HG03064 (cell line): ENCODE measurements around the gene SYT15.

ENCODE experiments used
- ATAC-seq: cut with Tn5 transposase; IDR thresholded peaks from one replicate; pipeline ENCODE4 v1.9.1; 2021; ENCODE audit warnings: low read depth; ENCODE audit not compliant: unreplicated experiment

Gene SYT15

DNA sequence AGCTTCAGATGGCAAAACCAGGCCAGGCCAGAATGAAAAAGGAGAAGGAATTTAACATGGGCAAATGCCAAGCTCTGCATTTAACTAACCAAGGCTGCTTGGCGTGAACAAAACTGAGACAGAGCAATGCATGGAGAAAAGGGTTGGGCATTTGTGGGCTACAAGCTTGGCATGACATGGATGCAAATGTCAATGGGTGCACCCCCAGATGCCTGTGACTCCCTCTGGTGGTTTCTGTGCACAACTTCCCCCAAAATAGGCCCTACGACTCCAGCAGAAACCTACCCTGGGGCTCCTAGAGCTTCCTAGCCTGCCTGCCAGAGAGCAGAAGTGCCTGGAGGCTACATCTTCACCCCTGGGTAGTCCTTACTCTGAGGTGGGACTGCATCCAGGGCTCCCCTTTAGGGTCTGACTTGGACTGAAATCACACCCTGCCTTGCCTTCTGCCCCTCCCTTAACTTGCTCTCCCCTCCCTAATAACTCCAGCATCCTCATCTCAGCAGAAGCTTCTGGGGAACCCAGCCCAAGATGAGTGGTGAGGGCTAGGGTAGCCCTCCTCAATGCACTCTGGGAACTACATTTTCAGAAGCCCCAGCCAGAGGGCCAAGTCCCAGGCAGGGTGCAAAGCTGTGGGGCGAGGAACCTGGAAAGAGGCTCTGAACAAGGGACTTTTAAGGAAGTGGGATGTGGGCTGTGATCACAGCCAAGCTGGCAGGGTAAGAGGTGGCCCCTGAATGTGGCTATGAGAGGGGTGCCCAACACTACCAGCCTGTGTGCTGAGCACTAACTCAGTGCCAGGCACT, 33.7 kb upstream of the SYT15 start:
- no peak for ATAC-seq

DNA sequence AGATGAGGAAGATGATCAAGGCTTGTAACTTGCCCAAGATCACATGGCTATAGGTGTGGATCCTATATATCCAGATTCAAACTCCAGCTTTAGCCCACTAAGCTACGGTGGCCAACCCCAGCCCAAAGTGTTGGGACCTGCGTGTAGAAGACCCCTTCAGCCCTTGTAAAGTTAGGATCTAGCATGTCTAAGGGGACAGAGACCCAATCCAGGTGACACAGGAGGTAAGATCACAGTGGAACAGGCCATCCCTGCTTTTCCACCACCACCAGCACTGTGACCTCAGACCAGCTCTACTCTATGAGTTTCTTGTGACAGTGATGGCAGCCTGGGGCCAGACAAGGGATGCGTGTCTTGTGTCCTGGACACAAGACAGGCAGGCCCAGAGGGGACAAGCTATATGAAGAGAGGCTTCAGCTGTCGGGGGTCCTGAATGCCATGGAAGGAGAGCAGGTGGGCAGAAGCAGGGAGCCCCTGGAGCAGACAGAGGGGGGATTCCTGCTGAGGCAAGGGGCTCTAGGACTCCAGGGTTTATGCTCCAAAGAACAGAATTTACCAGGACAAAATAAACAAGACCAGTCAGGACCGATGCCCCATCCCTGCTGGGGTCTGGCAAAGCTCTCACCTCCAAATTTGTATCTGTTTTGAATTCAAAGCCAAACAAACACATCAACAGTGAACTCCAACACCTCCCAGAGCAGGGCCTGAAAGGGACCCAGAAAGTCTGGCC, 32.9 kb upstream of the SYT15 start:
- no peak for ATAC-seq

DNA sequence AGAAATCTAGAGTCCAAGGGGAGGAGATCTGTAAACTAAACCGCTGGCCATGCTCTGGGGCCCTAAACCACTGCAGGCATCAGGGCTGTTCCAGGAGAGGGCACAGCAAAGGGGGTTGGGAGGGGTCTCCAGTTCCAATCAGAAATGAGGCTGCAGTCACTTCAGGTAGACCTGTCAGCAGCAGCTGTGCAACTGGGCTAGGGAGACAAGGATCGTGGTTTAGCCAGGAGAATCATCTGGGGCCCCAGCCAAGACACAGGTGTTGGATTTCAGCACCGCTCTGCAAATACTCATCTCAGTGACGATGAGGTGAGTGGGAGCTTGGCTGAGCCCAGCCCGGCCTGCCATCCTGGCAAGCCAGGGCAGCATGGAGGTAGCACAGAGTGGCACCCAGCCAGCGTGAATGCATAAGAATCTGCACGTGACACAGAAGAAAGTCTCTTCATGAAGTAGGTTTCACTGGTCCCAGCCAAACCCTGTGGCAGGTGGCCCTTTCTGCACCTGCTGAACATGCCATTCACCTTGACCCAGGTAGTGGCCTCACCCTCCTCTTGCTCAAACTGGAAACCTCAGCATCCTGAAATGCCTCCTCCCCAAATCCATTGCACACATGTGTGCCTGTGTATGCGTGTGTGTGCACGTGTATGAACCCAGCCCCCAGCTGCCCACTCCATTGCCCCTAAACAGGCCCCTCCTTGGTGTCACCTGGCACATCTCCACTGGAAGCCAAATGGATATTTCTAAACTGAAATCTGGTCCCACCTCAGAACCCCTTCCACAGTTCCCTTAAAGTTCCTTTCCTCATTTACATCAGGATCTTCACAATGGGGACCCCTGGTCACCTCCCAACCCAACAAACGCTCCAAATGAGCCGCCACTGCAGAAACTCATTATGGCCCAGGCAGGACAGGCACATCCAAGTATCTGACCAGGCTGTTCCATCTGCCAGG, 32.1 kb upstream of the SYT15 start:
- no peak for ATAC-seq

DNA sequence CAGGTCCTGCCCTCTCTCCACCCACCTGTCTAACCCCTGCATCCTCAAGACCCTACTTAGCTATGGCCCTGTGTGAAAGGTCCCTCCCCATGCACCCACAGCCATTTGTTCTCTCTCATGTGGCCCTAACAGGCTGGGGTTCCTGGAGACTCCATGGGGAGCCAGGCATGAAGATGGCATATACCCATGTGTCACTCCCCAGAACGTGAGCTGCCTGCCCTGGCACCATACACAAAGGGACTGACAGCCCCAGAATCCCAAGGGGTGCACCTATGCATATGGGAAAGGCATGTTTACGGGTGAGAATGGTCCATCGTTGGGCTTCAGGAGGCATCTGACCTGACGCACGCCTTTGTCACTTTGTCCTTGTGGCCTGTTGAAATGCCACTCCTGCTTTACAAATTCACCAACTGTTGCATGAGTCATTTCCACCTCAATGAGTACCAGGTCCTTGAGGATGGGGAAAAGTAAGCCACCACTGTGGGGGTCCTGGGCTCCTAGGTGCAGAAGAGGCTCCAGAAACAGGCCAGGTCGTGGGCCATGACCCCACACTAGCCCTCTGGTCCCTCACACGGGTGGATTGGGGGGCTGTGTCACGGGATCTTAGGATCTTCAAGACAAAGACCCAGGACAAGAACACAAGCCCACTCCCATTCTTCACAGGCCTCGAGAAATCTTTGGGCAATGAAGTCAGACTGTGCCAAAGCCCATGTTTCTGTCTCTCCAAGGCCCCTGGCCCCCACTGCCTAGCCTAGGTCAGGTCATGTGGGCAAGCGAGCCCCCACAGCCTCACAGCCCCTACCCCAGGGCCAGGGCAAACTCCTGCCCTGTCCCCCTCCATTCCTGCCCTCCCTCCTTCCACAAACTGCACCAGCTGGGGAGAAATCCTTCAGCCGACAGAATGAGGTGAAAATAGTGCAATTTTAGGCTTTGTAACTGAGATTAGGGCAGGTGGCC, 31.1 kb upstream of the SYT15 start:
- ATAC-seq: no peak

DNA sequence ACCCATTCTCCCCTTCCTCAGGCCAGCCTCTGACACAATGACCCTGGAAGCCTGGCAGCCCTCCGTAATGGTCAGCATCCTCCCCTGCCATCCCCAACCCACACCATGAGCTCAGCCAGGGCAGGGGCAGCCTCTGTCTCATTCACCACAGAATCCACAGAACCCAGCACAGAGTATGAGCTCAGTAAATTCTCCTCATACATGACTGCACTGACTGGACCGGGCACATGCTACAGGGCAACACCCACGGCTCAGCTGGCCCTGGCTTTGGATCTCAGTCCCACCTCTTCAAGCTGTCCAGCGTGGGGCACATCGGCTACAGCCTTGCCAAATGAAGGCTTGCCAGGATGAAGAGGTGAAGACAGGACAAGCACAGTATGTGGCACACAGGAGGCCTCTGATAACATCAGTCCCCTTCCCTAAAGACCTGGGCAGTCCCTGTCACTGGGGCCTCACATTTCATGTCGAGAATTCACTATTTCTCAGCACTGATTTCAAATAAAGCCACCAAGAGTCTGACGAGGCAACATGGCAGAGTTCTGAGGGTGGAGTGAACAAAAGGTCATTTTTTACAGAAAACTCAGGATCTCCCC, 30.3 kb upstream of the SYT15 start:
- no peak for ATAC-seq

DNA sequence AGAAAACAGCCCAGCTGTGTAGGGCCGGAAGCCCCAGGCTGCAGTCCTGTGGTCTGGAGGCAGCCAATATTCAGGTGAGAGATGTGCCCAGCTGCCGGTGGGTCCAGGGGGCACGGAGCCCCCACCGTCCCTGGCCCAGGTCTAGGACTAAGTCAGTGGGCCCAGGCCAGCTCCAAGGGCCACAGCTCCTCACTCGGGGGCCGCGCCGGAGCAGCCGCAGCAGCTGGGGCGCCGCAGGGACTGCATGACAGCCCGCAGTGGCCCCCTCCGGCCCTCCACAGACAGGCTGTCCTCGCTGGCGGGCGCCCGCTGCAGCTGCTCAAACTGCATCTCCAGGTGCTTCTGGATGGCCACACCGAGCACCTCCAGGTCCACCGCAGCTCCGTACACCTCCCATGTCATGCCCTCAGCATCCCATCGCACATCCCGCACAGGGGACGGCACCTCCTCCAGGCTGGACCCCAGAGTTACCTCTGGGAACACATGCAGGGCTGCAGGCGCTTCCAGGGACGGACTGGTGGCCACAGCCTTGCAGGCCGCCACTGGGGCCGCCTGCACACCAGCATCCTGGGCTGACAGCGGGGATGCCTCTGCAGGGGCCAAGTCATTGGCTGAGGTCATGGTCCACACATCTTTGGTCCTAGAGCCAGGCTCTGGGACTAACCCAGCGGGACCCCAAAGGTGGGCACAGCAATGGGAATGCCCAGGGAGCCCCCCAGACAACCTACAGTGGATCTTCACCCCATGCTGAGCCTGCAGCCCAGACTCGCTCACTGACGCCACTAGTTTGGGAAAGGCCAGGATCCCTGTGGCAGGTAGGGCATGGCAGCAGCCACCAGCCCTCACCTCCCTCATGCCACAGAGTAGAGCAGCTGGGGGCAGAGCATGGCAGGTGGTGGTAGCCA, 29.5 kb upstream of the SYT15 start:
- ATAC-seq: no peak

DNA sequence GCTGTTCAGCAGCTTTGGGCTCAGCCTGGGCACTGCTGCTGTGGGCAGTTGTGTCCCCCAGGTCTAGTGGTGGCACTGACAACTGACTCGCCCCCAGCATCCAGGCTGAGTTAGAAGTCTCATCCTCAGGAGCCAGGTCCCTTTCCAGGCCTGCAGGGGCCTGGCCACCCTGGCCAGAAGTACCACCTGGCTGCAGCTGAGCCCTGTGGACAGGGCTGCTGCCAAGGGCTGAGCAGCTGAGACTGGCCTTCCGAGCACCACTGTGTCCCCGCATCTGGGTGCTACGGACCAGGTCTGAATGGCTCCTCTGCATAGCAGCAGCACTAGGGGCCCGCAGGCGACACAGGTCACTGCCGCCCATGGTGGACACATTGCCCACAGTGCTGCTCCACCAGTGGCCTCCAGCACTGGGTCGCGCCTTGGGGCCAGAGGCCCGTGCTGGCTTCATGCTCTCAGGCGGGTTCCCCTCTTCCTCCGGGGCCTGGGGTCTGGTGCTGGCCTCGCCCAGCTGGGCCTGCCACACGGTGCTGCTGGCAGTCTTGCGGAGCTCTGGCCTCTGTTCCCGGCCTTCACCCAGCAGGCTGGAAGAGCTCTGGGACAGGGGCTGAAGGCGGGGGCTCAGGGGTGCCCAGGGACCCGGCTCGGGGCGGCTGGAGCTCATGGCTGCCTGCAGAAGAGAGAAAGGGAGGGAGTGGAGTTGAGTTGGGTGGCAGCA, 28.7 kb upstream of the SYT15 start:
- no peak for ATAC-seq

DNA sequence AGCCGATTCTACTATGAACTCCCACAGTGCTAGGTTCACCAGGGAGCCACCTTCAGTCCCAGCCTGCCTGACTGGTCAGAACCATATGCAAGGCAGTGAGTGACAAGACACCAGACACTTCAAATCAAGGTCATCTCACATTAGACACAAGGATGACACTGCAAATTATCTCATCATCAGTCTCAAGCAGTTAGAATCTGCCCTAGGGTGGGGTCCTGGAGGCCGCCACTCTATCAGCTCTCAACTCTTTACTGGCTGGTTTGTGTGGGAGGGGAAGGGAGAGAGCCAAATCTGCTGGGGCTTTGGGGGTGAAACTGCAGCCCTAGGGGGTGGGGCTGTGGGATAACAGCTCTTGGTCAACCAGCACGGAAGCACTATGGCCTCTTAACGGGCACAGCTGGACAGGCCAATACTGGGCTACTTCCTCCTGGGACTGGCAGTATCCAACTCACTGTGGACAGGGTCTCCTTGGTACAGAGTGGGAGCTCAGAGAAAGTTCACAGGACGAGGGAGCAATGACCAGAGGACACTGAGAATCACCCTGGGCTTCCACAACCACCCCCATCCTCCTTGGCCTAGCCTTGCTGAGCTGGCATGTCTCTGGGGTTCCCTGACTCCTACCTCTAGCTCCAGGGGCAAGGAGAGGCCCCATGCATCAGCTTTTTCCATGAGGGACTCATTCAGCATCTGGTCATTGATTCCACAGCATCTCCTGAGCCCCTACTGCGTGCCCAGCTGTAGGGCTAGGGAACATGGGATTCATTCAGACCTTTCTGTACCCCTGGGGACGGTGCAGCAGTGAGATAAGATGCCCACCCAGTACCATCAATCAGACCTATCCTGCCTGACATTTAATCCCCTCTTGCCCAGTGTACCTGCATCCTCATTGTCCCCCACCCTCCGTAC, 27.9 kb upstream of the SYT15 start:
- no peak for ATAC-seq

DNA sequence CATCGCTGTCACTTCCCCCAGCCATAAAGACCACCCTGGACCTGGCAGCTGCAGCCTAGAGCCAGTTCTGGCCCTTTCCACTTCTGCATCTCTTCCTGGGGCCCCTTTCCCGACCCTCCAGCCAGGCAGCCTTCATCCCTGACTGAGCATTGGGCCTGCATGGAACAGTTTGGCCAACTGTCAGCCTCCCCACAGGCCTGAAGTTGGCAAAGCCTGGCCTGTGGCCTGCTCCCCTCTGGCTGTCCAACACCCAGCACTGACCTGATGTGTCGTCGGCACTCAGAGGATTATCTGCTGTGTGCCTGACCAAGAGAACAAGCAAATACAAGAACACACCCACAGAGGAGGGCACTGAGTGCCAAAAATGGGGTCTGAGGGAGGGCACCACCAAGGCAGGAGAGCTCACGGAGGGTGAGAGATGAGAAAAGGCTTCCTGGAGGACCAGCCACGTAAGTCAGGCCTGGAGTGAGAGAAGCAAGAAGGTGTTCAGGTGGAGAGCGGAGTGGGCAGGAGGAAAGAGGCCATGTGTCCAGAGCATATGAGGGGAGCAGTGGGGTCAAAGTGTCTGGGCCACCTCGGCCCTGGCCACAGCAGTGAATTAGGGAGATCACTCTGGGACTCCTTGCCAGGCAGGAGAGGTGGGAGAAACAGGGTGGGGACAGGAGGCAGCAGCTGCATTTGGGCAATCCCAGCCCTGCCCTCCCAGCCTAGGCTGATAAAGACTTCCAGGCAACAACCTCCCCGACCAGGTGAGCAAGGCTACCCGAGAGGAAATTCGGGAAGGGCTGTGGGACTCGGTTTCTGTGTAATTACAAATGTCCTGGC, 27.0 kb upstream of the SYT15 start:
- ATAC-seq: no peak

DNA sequence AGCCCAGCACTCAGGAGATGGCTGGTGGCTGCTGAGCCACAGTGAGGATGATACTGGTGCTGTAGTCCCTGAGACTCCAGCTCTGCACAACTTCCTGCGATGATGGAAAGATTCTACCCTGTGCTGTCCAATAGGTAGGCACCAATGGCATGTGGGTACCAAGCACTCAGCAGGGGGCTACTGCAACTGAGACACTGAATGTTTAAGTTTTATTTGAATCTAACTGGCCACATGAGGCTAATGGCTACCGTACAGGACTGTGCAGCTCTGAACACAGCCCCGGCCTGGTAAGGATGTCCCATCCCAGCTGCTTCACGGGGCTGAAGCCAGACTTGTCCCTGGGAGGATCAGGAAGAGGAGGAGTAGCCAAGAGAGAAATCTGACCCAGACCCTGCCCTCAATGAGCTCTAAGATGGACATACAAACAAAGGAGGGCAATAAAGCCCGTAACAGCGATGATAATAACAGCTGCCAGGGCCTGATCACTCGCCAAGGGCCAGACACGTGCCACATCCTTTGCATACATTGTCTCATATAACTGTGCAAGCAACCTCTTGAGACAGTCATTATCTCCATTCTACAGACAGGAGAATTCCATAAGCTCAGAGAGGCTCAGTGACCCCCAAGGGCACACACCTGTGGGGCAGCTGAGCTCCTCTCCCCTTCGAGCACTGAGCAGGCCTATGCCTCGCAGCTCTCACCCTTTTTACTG, 26.2 kb upstream of the SYT15 start:
- no peak for ATAC-seq

DNA sequence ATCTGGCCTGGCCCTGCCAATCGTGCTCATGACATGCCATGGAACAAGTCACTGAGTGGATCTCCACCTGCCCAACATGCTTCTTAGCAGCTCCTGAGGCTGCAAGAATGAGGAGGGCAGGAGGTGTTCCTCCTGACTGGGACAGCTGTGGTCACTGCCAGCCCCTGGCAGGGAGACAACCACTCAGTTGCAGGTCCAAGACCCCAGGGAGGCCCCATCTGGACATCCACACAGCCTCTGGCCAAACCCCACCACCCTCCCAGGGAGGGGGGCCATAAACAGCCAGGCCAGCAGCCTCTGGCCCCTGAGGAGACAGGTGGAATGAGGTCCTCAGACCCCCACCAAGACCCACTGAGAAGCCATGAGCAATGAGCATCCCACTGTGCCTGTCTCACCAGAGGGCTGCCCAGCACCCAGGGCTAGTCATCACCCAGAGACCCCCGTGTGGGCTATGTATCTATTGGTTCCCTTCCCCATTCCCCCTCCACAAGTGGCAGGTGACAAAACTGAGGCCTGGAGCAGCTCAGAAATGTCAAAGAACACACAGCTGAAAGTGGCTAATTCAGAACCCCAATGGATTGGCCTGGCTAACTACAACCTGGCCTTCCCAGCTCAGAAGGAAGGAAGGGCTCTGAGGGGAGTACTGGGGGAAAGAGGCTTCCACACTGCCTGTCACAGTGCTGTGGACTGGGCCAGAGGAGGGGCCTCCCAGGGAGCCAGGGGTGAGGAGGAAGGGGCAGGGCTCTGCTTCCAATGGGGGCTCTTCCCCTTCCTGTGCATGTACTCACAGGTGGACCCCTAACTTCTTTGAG, 25.5 kb upstream of the SYT15 start:
- ATAC-seq: no peak

DNA sequence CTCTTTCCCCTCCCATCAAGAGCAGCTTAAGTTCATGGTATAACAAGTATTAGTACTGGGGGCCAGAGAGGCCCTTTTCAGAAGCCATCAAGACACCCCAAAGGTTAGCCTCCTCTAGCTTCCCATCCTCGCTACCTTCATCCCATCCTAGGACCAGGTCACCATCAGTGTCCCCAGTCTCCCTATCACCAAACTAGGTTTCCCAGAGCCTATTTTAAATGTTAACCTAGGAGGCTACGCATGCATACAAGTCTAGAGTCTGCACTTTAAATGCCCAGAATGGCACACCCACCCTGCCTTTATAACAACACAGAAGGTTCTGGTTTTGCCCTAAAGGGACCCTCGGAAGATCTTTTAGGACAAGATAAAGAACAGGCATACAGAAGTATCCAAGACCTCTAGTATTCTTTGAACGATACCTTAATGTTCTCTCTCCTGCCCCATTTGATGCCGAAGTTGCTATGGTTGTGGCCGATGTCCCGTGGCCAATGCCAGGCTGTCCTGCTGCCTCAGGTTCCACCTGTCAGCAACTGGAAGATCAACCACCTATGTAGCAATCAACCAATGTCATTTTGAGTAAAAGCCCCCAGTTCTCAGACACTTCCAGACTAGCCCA, 24.7 kb upstream of the SYT15 start:
- ATAC-seq: no peak

DNA sequence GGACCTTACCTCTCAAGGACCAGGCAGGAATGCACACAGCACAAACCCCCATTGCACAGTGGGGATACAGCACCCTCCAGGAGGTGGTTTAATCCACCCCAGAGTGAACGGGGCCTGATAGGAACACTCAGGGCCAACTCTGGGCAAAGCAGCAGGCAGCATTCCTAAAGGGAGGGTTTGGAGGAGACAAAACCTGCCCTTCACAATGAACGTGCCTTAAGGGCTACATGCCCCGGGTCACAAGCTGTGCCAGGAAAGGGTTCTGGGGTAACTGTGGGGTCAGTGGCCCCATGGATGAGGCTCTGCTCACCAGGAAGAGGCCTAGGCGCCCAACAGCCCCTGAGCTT, 23.6 kb upstream of the SYT15 start:
- ATAC-seq: no peak
